HG02759 (cell line): ENCODE data around the gene DBT.
"Not testable (repeated sequence)": the region's sequence is repeated elsewhere in the genome, so short reads cannot be mapped to it uniquely, and the experiment has no call there.

Experiments
- ATAC-seq: cut with Tn5 transposase; IDR thresholded peaks from one replicate; pipeline ENCODE4 v1.9.1; 2021; ENCODE audit warnings: mild to moderate bottlenecking, moderate library complexity; ENCODE audit not compliant: unreplicated experiment

DBT gene

DNA sequence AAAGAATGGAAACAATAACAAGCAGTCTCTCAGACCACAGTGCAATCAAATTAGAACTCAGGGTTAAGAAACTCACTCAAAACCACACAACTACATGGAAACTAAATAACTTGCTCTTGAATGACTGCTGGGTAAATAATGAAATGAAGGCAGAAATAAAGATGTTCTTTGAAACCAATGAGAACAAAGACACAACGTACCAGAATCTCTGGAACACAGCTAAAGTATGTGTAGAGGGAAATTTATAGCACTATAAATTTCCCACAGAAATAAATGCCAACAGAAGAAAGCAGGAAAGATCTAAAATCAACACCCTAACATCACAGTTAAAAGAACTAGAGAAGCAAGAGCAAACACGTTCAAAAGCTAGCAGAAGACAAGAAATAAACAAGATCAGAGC is 46.9 kb downstream of the DBT start:
- ATAC-seq: not testable (repeated sequence)

DNA sequence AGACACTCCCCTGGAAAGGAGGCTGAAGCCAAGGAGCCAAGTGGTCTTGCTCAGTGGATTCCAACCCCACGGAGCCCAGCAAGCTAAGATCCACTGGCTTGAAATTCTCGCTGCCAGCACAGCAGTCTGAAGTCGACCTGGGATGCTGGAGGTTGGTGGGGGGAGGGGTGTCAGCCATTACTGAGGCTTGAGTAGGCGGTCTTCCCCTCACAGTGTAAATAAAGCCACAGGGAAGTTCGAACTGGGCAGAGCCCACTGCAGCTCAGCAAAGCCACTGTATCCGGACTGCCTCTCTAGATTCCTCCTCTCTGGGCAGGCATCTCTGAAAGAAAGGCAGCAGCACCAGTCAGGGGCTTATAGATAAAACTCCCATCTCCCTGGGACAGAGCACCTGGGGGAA is 49.6 kb downstream of the DBT start:
- not testable (repeated sequence) for ATAC-seq

DNA sequence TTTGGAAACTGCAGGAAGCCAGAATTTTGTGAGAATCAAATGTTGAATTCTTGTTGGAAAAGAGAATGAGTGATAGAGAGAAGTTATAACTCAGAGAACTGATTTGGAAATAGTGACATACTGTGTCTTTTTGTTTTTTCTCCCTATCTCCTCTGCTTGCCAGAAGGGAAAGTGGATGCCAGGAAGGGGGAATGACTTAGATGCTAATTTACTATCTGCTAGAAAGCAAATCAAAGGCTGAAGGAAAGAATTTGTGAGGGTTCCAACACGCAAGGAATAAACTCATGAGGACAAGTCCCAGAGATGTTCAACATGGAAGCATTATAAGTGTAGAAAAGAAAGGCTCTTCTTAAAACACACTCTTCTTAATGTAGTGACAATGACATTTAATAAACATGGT is 51.0 kb downstream of the DBT start:
- no peak for ATAC-seq

DNA sequence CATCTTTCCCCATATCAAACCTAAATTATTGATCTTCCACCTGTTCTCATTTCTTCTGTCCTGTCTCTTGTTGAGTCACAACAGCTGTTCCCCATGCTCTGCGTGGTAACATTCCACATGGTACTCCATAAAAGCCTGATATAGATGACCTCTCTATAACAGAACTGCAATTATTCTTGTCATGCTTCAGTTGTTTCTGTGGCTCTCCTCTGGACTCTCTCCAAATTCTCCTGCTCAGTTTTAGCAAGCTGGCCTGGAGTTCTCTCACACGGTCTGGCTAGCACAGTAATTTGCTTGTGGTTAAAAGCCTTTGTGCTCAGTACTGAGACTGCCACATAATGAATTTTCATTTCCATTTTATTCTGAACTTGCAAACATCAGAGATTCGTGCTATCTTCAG is 61.0 kb downstream of the DBT start:
- ATAC-seq: no peak

DNA sequence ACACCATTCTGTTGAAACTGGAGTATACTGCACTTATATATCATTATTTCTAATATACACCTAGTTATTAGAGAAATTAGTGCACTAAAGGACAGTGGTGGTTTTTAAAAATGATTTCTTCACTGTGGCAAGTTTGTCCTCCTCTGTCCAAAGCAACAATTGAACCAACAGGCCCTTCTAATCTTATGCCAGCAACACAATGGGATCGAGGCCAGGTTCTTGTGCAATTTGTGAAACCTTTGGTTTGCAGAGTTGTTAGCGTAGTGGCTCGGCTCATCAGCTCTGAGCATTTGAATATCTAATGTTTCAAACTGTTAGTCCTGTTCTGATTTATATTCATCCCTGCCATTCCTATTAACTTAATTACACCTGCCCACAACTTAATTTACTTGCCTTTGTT is 61.7 kb downstream of the DBT start:
- no peak for ATAC-seq

DNA sequence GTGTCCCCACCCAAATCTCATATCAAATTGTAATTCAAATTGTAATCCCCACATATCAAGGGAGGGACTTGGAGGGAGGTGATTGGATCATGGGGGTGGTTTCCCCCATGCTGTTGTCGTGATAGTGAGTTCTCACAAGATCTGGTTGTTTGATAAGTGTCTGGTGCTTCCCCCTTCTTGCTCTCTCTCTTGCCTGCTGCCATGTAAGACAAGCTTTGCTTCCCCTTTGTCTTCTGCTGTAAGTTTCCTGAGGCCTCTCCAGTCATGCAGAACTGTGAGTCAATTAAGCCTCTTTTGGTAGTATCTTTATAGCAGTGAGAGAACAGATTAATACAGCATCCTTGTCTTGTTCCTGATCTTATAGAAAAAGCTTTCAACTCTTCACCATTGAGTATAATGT is 65.1 kb downstream of the DBT start:
- peak; percentile 89 for ATAC-seq

DNA sequence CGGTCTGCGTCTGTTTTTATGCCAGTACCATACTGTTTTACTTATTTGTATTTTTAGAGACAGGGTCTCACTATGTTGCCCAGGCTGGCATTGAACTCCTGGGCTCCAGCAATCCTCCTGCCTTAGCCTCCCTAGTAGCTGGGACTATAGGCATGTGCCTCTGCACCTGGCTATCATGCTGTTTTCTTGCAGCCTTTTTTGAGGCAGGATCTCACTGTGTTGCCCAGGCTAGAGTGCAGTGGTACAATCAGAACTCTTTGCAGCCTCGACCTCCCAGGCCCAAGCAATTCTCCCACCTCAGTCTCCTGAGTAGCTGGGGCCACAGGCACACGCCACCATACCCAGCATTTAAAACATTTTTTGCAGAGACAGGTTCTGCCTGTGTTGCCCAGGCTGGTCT is 66.3 kb downstream of the DBT start:
- no peak for ATAC-seq

DNA sequence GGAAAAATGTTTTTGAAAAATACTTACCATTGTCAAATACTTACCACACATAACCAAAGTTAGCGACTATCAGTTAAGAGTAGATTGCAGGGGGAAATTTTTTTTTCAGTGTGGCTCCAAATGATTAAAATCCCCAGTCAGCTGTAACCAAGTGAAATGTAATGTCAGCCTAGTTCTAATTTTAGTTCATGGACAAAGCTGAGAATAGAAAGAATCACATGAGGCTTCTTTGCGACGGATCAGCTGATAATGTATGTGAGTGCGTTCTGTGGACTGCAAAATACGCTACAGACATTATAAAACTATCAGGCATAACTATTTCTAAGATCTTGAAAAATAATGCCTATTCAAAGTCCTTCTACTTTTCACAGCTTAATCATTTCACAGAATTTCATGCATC is 71.5 kb downstream of the DBT start, which contains the start of gene LRRC39:
LRRC39 (minus strand) TSS at position 166 of the 400 bp plus-strand sequence. CDS start 9,740 bp downstream, outside the sequence.
- ATAC-seq: no peak

DNA sequence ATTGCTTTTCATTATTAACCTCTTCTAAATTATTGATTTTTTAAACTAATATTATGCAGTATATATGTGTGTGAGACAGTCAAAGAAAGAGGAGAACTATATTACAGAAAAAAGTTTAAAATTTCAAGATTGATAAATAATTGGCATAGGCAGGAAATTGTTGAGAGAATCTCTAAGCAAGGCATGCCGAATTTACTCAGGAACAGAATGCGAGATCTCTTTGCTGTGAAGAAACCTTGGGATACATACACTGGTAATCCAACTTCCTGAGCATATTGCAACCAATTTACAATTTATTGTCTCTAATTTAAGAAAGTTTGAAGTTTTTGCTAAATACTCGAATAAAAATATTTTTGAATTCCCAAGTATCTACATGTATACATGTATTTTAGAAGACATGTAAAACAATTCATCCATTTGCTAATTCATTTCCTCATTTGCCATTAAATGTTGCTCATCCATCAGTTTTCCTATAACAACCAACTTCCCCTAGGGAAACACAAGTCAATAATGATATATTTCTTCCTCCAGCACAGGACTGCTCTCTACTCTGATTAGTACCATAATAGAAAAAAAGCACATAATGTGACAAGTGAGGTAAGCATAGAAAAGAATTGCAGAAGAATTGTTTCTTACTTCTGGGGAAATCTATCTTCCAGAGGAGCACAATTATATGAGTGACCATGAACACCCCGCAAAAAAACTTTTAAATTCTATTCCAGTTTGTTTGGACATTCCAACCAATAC is 72.2 kb downstream of the DBT start:
- ATAC-seq: no peak

DNA sequence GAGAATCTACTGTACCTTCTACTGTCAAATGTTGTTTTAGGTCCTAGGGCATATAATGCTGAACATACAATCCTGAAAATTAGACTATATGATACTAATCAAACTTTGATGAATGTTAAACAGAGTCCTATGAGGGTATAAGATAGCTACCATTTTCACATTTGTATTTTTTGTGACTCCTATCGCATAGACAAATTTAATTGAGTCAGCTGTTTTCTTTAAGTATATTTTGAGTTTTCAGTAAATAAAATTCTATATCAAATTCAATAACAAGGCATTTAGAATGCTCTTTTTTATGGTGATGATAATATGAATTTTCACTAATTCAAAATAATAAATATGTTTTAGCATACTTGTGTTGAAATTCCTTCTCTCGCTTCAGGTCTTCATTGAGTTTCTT is 81.6 kb downstream of the DBT start:
- no peak for ATAC-seq

DNA sequence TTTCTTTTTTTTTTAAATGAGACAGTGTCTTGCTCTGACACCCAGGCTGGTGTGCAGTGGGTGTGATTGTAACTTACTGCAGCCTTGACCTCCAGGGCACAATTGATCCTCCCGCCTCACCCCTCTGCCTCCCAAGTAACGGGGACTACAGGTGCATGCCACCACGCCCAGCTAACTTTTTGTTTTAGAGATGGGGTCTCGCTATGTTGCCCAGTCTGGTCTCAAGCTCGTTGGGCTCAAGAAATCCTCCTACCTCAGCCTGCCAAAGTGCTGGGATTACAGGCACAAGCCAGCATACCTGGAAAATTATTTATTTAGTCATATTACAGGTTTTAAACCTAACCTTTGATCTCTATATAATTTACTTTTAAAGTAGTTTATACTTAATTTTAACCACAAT is 84.9 kb downstream of the DBT start:
- ATAC-seq: no peak

DNA sequence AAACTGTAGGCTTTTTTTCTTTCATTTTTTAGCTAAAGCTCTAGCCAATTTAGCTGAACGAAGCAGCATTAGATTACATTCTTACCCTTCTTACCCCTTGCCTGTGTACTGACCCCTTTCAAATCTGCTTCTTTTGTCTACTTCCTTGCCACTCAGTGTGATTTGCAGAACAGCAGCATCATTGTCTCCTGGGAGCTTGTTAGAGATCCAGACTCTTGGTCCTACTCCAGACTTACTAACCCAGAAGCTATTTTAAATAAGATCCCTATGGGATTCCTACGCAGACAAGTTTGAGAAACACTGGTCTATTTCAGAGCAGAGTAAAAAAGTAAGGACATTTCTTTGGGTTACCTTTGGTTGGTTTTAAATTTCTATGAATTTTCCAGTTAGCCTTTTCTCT is 85.4 kb downstream of the DBT start:
- no peak for ATAC-seq

DNA sequence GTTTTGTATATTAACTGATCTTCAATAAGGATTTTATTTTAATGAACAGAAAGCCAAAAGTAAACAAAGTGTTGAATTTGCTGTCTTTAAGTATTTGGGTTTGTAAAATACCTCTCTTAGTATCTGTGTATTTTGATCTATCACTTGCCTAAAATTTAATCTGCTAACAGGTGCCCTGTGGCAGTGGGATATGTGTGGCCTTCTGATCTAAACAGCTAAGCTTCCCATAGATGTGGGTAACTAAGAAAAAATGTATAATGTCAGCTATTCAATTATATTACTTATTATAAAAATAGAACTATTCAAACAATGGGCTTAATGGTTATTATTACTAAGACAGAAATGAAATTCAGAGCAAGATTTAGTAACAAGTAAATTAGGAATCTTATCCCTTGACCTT is 86.8 kb downstream of the DBT start:
- ATAC-seq: no peak

DNA sequence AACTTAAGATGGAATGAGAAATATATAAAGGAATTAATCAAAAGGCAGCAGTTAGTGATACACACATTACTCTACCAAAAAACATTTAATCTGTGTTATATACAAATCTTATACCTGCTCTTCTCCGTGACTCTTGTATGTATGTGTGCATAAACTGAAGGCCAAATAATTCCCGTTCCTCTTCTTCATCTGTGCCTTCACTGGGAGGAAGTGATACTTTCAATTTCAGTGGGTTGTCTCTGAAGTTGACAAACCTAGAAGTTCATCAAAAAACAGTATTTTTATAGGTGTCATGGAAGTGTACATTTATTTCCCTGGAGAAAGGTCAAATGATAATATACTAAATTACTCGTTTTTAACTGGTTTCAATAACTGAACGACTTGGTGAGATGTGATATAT is 97.4 kb downstream of the DBT start:
- peak; percentile 87 for ATAC-seq

DNA sequence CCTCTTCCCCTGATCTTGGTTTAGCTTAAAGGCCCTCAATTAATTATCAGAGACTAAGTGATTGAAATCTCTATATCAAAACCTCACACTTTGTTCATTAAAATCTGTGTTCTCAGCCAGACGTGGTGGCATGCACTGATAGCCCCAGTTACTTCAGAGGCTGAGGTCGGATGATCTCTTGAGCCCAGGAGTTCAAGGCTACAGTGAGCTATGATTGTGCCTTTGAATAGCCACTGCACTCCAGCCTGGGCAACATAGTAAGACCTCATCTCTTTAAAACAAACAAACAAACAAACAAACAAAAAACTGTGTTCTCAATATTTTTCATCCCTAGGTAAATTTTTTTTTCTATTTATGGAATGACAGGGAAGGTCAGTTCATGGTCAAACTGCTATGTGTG is 98.0 kb downstream of the DBT start:
- ATAC-seq: peak; percentile 20

DNA sequence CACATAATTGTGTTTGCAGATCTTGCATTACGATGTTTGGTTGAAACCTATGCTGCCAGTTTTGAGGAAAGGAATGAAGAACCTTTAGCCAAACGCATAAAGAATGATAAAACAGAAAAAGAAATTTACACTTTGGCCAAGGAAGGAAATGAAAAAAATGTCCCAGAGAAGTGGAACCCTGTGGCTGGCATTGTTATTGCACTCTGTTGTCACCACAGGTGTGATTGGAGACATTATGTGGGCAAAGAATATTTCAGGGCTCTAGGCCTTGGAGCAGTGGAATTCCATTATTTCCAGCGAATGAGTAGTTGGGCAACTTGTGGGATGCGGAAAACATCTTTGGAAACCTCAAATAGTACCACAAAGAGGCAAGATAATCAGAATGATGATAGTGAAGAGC is 101.8 kb downstream of the DBT start:
- ATAC-seq: no peak

DNA sequence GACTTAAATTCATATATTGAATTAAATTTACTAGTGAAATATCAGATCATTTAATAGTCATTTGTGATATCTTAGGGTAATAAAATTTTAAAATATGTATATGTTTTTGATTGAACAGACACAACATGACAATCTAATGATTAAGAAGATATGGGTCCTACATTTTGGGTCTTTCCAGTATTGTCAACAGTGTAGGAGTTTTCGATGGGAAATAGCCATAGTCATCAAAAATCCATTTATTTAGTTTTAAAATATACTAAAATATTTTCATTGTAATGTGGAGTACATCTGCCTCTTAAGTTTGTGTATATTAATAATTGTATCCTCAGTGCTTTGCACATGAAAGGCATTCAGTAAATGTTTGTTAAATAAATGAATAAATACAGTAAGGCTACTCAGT is 102.7 kb downstream of the DBT start:
- no peak for ATAC-seq

DNA sequence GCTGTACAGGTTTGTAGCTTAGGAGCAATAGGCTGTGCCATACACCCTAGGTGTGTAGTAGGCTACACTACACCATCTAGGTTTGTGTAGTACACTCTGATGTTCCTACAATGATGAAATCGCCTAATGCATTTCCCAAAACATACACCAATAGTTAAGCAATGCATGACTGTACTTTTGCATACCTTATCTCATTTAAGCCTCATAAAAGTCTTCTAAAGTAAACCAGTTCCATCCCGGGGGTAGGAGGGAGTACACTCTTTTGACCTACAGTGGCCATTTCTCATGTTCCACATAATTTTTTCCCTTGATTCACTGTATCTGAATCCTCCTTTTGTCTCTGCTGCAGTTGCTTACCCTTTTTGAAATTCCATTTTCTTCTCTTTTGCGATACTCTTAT is 104.5 kb downstream of the DBT start:
- ATAC-seq: no peak

DNA sequence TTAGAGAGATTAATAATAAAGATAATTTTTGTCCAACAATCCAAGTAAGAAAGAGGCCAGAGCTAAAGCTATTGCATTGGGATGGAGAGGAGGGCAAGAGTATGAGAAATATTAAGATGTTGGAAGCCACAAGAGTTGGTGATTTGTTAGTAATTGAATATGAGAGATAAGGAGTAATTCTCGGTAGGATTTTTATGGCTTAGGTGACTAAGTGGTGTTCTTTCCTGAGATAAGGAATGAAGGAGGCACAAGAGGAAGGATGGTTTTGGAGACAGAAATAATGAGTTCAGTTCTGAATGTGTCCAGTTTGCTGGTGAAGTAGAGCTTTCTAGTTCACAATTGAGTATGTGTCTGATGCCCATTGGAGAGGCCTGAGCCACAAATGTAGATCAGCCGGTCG is 107.3 kb downstream of the DBT start:
- ATAC-seq: no peak

DNA sequence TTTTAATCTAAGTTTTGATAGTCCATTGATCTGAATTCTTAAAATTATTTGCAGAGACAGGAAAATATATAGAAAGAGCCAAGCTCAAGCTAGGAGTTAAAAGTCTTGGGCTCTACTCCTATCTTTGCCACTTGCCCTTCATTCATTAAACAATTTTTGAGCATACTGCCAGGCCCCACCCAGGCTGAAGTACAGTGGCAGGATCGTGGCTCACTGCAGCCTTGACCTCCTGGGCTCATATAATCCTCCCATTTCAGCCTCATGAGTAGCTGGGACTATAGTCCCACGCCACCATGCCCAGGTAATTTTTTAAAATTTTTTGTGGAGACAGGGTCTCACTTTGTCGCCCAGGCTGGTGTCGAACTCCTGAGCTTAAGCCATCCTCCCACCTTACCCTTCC is 108.4 kb downstream of the DBT start:
- no peak for ATAC-seq

DNA sequence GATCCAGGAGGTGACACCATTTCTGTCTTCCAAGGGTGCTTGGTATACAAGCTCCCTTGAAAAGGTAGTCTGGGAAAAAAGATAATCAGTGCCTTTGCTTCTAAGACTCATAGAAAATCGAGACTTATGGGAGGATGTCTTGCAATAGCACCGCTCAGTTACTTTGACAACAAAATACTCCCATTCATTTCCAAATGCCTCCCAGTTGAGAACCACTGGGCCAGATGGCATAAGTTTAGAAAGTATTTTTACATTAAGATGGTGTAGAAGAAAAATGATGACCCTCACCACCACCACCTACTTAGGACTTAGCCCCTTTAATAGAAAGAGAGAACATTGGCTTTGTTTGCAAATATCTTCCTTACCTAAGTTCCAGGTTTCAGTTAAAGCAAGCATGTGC is 112.0 kb downstream of the DBT start:
- ATAC-seq: no peak
